Tibial nerve (tissue), 4 donors: ENCODE results near the gene NOL4L. TPM values are rescaled to one million over a fixed set of nuclear protein-coding genes. Genes with fewer than 3 reads are reported as not detected.

Source experiments
- DNase-seq, 2 donors: peaks; one replicate each; pipeline ENCODE4 v3.0.0-alpha.2; 2019; ENCODE audit warnings: low spot score in 2 of 2
- H3K27ac ChIP-seq, 4 donors: fragments of 200-600 bp; sonication (generic) in 3 of 4; one replicate each; pipeline ENCODE4 v1.5.1; 2017 to 2019; ENCODE audit warnings: mild to moderate bottlenecking in 1 of 4
- H3K27me3 ChIP-seq, 2 donors: fragments of 200-600 bp; sonication (generic) in 1 of 2; one replicate each; pipeline versions ENCODE4 v1.5.1 to v1.6.0; 2017 to 2019
- H3K36me3 ChIP-seq, 3 donors: fragments of 200-600 bp; sonication (generic); one replicate each; pipeline ENCODE4 v1.5.1; 2018 to 2019
- H3K4me1 ChIP-seq, 4 donors: fragments of 200-600 bp; sonication (generic) in 3 of 4; one replicate each; pipeline ENCODE4 v1.5.1; 2017 to 2019
- H3K4me3 ChIP-seq, 4 donors: fragments of 200-600 bp; sonication (generic) in 3 of 4; one replicate each; pipeline ENCODE4 v1.5.1; 2017 to 2019; ENCODE audit warnings: mild to moderate bottlenecking in 1 of 4, moderate library complexity in 1 of 4
- H3K9me3 ChIP-seq, 4 donors: fragments of 200-600 bp; sonication (generic) in 3 of 4; one replicate each; pipeline ENCODE4 v1.5.1; 2017 to 2019
- EP300 ChIP-seq, 2 donors: sonication (generic); formaldehyde crosslinking; IDR thresholded peaks; one replicate each; pipeline ENCODE4 v1.6.1; 2017; ENCODE audit warnings: antibody characterized with exemption in 2 of 2, mild to moderate bottlenecking in 1 of 2
- POLR2A ChIP-seq, 2 donors: fragments of 450-650 bp; IDR thresholded peaks; one replicate each; pipeline ENCODE4 v1.6.1; 2017; ENCODE audit warnings: antibody characterized with exemption in 2 of 2, mild to moderate bottlenecking in 2 of 2, moderate library complexity in 2 of 2
- WGBS, 2 donors: methylation state at CpG; one replicate each; pipeline ENCODE4 v1.1.5; 2018; 5-methylcytosine and 5-hydroxymethylcytosine counted together
- total RNA-seq, 4 donors: library from RNA; depleted of rRNA; stranded (reverse); fragments of >200 nt; gene quantifications; one replicate each; pipeline ENCODE4 v1.1.0, GENCODE V29; 2016
- TF ChIP-seq, protein P1 (sequence below), 5 experiments: fragments of 200-600 bp in 3 of 5; fragments of 450-650 bp in 2 of 5; sonication (generic) in 3 of 5; IDR thresholded peaks; one replicate each; pipeline ENCODE4 v1.5.1; 2016 to 2019; ENCODE audit warnings: antibody characterized with exemption in 5 of 5, mild to moderate bottlenecking in 3 of 5, moderate library complexity in 2 of 5

NOL4L gene
- total RNA-seq, 4 donors from 2014 or later: 11.5 to 22.3 (median 19.9) TPM

DNA sequence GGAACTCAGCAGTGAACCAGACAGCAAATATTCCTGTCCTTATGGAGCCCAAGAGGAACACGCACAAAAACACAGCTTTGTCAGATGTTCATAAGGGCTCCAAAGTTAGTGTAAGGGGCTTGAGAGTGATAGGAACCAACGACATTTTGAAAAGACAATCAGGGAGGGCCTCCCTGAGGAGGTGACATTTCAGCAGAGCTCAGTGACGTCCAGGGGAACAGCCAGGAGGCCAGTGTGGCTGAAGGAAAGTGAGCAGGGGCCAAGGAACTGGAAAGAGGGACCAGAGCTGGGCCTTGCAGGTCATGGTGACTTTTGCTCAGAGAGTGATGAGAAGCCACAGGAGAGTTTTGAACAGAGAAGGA is 16.1 kb downstream of the NOL4L start:
- no peaks in the 10 kb centered on the region for H3K36me3 ChIP-seq
- 79% methylated on average over 3 of the region's 3 CpGs for WGBS, 2 donors
- H3K9me3 ChIP-seq: no peaks in the 10 kb centered on the region
- no peaks in the 10 kb centered on the region for H3K27me3 ChIP-seq
- no peak overlapping the region for H3K4me3 ChIP-seq
- DNase-seq: no peak
- TF ChIP-seq POLR2A (IDR thresholded peaks at IDR 0.05) (no peak), EP300 (IDR thresholded peaks at IDR 0.05) (no peak)
- TF ChIP-seq, protein P1, sequence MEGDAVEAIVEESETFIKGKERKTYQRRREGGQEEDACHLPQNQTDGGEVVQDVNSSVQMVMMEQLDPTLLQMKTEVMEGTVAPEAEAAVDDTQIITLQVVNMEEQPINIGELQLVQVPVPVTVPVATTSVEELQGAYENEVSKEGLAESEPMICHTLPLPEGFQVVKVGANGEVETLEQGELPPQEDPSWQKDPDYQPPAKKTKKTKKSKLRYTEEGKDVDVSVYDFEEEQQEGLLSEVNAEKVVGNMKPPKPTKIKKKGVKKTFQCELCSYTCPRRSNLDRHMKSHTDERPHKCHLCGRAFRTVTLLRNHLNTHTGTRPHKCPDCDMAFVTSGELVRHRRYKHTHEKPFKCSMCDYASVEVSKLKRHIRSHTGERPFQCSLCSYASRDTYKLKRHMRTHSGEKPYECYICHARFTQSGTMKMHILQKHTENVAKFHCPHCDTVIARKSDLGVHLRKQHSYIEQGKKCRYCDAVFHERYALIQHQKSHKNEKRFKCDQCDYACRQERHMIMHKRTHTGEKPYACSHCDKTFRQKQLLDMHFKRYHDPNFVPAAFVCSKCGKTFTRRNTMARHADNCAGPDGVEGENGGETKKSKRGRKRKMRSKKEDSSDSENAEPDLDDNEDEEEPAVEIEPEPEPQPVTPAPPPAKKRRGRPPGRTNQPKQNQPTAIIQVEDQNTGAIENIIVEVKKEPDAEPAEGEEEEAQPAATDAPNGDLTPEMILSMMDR (IDR thresholded peaks at IDR 0.05): no peak
- no peak overlapping the region for H3K27ac ChIP-seq
- H3K4me1 ChIP-seq: no peaks in the 10 kb centered on the region

DNA sequence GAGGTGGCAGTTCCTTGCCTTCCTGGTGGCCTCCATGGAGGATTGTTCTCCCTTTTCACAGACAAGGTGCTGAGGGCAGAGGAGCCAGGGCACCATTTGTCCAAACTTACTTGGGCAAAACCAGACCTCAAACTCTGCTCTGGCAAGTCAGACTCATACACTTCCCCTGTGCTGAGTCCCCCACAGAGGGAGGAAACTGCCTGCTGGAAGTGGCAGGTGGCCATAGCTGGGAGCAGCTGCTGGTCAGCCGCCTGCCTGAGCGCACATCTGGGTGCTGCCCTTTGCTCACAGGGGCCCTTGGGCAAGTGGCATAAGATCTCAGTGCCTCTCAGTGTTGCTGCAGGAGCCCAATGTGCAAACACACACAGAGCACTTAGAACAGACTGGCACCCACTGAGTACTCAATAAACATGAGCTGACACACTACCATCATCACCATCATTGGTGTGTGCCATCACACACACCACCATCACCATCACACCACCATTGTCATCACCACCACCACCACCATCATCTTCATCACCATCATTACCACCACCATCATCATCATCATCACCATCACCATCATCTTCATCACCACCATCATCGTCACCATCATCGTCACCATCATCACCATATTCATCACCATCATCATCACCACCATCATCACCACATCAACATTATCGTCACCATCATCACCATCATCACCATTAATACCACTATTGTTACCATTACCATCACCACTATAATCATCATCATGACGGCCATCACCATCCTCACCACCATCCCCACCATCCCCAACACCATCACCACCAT is 17.6 kb downstream of the NOL4L start:
- no peaks in the 10 kb centered on the region for H3K4me1 ChIP-seq
- 87 to 92% methylated on average over 5 to 6 of the region's 6 CpGs for WGBS, 2 donors

DNA sequence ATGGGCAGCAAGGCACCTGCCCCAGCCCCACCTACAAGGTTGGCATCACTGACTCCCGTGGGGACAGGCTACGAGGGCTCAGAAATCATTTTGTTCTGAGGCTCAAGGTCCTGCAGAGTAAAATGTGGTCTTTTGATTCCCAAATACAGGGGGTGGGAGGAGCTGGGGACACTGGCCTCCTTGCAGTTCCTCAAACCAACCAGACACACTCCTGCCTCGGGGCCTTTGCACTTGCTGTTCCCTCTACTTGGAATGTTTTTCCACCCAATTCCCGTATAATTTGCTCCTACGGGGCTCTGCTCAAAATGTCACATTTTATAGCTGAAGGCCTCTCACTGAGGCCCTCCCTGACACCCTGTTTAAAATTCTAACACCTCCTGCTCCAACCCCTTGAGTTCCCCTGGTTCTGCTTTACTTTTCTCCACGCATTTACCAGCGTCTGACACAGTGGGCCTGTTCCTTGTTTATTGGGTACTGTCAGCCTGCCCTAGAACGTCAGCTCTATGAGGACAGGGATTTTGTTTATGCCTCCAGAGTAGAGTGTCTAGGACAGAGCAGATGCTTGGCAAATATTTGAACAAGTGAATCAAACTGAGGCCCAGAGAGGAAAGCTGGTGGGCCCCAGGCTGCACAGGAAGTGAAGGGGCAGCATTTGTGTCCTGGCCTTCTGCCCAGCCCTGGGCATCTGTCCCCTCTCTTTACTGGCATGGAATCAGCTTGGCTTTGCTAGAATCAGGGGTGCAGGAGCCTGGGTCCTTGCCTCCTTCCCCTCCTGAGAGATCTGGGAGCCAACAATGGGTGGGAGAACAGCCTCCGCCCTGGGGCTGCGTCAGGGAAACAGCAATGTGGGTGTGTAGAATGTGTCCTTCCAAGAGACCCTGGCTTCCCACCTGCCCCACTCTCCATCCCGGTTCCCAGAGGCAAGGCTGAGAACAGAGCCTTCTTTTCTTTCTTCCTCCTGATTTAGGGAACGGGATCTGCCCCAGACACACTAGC is 18.5 kb downstream of the NOL4L start:
- TF ChIP-seq, protein P1 (IDR thresholded peaks at IDR 0.05): no peak
- TF ChIP-seq POLR2A (IDR thresholded peaks at IDR 0.05): no peak
- TF ChIP-seq EP300 (IDR thresholded peaks at IDR 0.05): no peak
- no peak overlapping the region for H3K27ac ChIP-seq
- no peaks in the 10 kb centered on the region for H3K27me3 ChIP-seq
- no peaks in the 10 kb centered on the region for H3K36me3 ChIP-seq
- H3K4me3 ChIP-seq: no peak overlapping the region
- 72 to 77% methylated on average over 12 of the region's 12 CpGs for WGBS, 2 donors
- no peak for DNase-seq
- H3K4me1 ChIP-seq: no peaks in the 10 kb centered on the region
- no peaks in the 10 kb centered on the region for H3K9me3 ChIP-seq

More for the DNA sequence above, 17.6 kb downstream of the NOL4L start:
- Histone ChIP-seq H3K4me3 (no peak overlapping the region), H3K9me3 (no peaks in the 10 kb centered on the region), H3K27me3 (no peaks in the 10 kb centered on the region), H3K36me3 (no peaks in the 10 kb centered on the region), H3K27ac (no peak overlapping the region)
- DNase-seq: no peak
- TF ChIP-seq EP300 (IDR thresholded peaks at IDR 0.05) (no peak), POLR2A (IDR thresholded peaks at IDR 0.05) (no peak)
- TF ChIP-seq, protein P1 (IDR thresholded peaks at IDR 0.05): no peak

DNA sequence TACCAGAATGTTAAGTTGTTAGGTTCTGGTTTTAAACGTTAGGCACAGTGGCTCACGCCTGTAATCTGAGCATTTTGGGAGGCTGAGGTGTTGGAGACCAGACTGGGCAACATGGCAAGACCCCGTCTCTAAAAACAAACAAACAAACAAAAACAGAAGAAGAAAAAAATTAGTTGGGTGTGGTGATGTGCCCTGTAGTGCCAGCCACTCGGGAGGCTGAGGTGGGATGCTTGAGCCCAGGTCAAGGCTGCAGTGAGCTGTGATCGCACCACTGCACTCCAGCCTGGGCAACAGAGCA is 19.4 kb downstream of the NOL4L start:
- peaks cover 0 to 5% (median under 1%) of the 10 kb centered on the region in 4 donors for H3K4me1 ChIP-seq
- no peak for DNase-seq
- no peaks in the 10 kb centered on the region for H3K27me3 ChIP-seq
- H3K9me3 ChIP-seq: no peaks in the 10 kb centered on the region
- no peak overlapping the region for H3K27ac ChIP-seq
- TF ChIP-seq POLR2A (IDR thresholded peaks at IDR 0.05) (no peak), EP300 (IDR thresholded peaks at IDR 0.05) (no peak)
- TF ChIP-seq, protein P1 (IDR thresholded peaks at IDR 0.05): no peak
- H3K4me3 ChIP-seq: no peak overlapping the region
- H3K36me3 ChIP-seq: no peaks in the 10 kb centered on the region
- 89 to 92% methylated on average over 5 of the region's 5 CpGs for WGBS, 2 donors
